AG04450 (cell line): ENCODE results near the gene CRACR2B. TPM values are rescaled to one million over a fixed set of nuclear protein-coding genes. Genes with fewer than 3 reads are reported as not detected.

ENCODE experiments used
- CTCF ChIA-PET: fragments of 300-600, 350-600 bp; formaldehyde crosslinking; extraction: SDS; loops from one replicate; lab custom pipeline; 2022; ENCODE audit warnings: antibody characterized with exemption, inconsistent platforms; lab: Charles Lee
- POLR2A ChIA-PET: fragments of 350-600 bp; formaldehyde crosslinking; extraction: SDS; loops from one replicate; lab custom pipeline; 2021; ENCODE audit warnings: antibody characterized with exemption, inconsistent platforms; lab: Yijun Ruan, JAX
- DNase-seq: peaks from one replicate; pipeline ENCODE4 v3.0.0-alpha.2; 2011; ENCODE audit warnings: low read depth, low spot score
- H3K27ac ChIP-seq: one replicate; pipeline ENCODE4 v1.5.1; 2012; ENCODE audit warnings: low read depth, low read length, control low read depth
- H3K27me3 ChIP-seq: one replicate; pipeline ENCODE4 v1.6.0; 2012; ENCODE audit warnings: low read length; ENCODE audit not compliant: control insufficient read depth, insufficient read depth
- H3K4me3 ChIP-seq: 2 replicates; pipeline ENCODE4 v1.5.1; 2011; ENCODE audit warnings: mild to moderate bottlenecking, low read depth, low read length, control low read depth
- H3K9me3 ChIP-seq: 2 replicates; pipeline ENCODE4 v1.5.1; 2012; ENCODE audit warnings: low read length; ENCODE audit not compliant: control insufficient read depth, insufficient read depth
- CTCF ChIP-seq: IDR thresholded peaks from 2 replicates; pipeline ENCODE4 v1.5.1; 2011; ENCODE audit warnings: low read depth, low read length, control low read depth, inconsistent platforms
- polyA plus RNA-seq: library from polyadenylated mRNA; depleted of rRNA; stranded (reverse); fragments of >200 nt; gene quantifications from 2 replicates; pipeline ENCODE4 v1.2.3, GENCODE V29; 2011

CRACR2B gene
- polyA plus RNA-seq, 1 experiment, result 0.26 TPM

DNA sequence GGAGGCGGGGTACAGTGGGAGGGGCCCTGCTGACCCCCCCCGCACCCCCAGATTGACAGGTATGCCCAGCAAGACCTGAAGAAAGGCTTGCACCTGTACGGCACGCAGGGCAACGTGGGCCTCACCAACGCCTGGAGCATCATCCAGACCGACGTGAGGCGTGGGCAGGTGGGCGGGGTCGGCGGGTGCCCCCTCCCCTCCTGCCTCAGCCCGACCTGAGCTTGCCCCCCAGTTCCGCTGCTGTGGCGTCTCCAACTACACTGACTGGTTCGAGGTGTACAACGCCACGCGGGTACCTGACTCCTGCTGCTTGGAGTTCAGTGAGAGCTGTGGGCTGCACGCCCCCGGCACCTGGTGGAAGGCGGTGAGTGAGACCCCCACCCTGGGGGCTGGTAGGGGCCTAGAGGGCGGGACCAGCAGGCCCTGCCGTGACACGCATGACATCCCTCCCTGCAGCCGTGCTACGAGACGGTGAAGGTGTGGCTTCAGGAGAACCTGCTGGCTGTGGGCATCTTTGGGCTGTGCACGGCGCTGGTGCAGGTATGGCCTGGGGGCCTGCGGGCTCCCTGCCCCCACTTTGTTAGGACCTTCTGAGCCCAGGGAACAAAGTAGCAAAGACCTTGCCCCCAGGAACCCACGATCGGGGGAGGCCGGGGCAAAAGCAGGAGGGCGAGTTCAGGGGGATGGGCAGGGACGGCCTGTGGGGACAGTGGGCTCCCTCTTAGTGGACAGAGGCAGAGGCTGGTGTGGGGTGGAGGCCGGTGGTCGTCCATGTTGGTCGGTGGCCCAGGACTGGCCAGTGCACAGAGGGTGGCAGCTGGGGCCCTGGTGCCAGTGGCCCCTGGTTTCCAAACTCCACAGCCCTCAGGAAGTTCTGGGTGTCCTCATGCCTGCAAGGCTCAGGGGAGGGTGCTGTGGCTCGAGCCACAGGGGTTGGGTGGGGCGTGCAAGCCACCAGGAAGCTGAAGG is 38.0 kb downstream of the CRACR2B start:
- CTCF ChIA-PET, result no interaction called here
- Histone ChIP-seq H3K27ac (no peak overlapping the region), H3K9me3 (no peaks in the 10 kb centered on the region; the same call in 1 of the 2 replicates), H3K4me3 (no peak overlapping the region), H3K27me3 (no peaks in the 10 kb centered on the region)
- DNase-seq, result no peak
- TF ChIP-seq CTCF, result no peak
- POLR2A ChIA-PET, result interaction anchor here (1.3 to 1.8 kb wide), 2 partner anchors 9 to 19 kb away, joined by 3 to 4 read pairs; no protein-coding TSS in a partner anchor

DNA sequence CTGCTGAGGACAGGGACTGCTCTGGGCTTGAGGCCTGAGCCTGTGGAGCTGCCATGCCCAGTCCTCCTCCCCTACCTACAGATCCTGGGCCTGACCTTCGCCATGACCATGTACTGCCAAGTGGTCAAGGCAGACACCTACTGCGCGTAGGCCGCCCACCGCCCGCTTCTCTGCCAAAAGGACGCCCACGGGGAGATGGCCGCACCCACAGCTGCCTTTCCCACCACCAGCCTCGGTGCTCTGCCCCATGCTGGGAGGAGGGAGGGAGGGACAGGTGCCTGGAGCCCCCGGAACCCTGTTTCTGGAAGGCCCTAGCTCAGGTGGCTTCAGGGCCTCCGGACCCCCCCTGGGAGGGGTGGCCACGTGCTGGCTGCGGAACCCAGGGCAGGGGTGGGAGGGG is 38.8 kb downstream of the CRACR2B start:
- ChIA-PET POLR2A (interaction anchor here (1.2 to 1.8 kb wide), 3 partner anchors 8 to 48 kb away, joined by 3 to 4 read pairs (median 3); partner anchors contain the start of gene PNPLA2), CTCF (no interaction called here)
- no peak overlapping the region for H3K27ac ChIP-seq
- no peak for TF ChIP-seq CTCF
- H3K4me3 ChIP-seq, result no peak overlapping the region
- no peaks in the 10 kb centered on the region for H3K27me3 ChIP-seq
- DNase-seq, result no peak
- H3K9me3 ChIP-seq, result no peaks in the 10 kb centered on the region; the same call in 1 of the 2 replicates

DNA sequence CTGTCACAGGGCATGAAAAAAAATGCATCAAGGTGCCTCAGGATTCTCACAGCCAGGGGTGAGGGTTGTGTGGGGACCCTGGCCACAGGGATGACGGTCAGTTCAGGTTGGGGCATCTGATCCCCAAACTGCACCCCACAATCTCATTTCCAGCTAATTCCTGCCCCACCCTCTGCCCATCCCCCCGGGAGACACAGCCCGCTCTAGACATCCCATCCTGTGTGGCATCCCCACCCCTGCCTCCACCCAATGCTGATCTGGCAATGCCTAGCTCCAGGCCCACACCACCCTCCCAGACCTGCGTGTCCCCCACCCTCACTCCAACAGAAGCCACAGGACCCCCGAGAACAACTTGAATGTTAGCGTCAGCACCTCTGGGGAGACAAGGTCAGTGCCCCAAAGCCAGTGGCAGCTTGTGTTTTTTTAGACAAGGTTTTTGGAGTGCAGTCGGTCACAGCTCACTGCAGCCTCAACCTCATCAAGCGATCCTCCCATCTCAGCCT is 40.2 kb downstream of the CRACR2B start:
- POLR2A ChIA-PET, result interaction anchor here (1.8 kb wide), 1 partner anchor 21 kb away, joined by 4 read pairs; no protein-coding TSS in a partner anchor

GRCh38 chr11:868394-868793 is 40.7 kb downstream of the CRACR2B start:
- Histone ChIP-seq H3K27ac (no peak overlapping the region), H3K27me3 (no peaks in the 10 kb centered on the region), H3K4me3 (no peak overlapping the region), H3K9me3 (no peaks in the 10 kb centered on the region; the same call in 1 of the 2 replicates)
- no peak for TF ChIP-seq CTCF
- POLR2A ChIA-PET, result no interaction called here
- CTCF ChIA-PET, result no interaction called here
- no peak for DNase-seq

More for the DNA sequence above, 40.2 kb downstream of the CRACR2B start:
- no peak overlapping the region for H3K4me3 ChIP-seq
- no peak overlapping the region for H3K27ac ChIP-seq
- CTCF ChIA-PET, result no interaction called here
- no peak for TF ChIP-seq CTCF
- no peaks in the 10 kb centered on the region for H3K27me3 ChIP-seq
- no peak for DNase-seq
- H3K9me3 ChIP-seq, result no peaks in the 10 kb centered on the region; the same call in 1 of the 2 replicates

GRCh38 chr11:868802-869201 is 41.1 kb downstream of the CRACR2B start:
- H3K27me3 ChIP-seq, result no peaks in the 10 kb centered on the region
- TF ChIP-seq CTCF, result no peak
- no peak overlapping the region for H3K27ac ChIP-seq
- CTCF ChIA-PET, result no interaction called here
- no peak overlapping the region for H3K4me3 ChIP-seq
- H3K9me3 ChIP-seq, result no peaks in the 10 kb centered on the region; the same call in 1 of the 2 replicates
- DNase-seq, result no peak
- POLR2A ChIA-PET, result no interaction called here
